Measurements from ENCODE around the gene TMEM174.
A peak's percentile ranks its signal among the peaks of the same experiment; 100 is the strongest.

The TMEM174 gene

GRCh38 chr5:73172951-73173350 lies at the start of gene TMEM174:
Gene TMEM174, plus strand, starts transcription at chr5:73173193. Its CDS starts 51 bp downstream, at chr5:73173244.
- no peak for DNase-seq

GRCh38 chr5:73125289-73125688 lies 47.7 kb upstream of the TMEM174 start:
- no peak for DNase-seq

GRCh38 chr5:73126381-73126780 lies 46.6 kb upstream of the TMEM174 start:
- no peak for DNase-seq

GRCh38 chr5:73126957-73127356 lies 46.0 kb upstream of the TMEM174 start:
- DNase-seq: no peak

GRCh38 chr5:73129143-73129542 lies 43.9 kb upstream of the TMEM174 start:
- no peak for DNase-seq

GRCh38 chr5:73130811-73131210 lies 42.2 kb upstream of the TMEM174 start:
- no peak for DNase-seq

- DNase-seq: no peak
Observed at GRCh38 chr5:73131711-73132425, 41.1 kb upstream of the TMEM174 start.

GRCh38 chr5:73132759-73133158 lies 40.2 kb upstream of the TMEM174 start:
- DNase-seq: no peak

GRCh38 chr5:73135021-73135420 lies 38.0 kb upstream of the TMEM174 start:
- DNase-seq: no peak

GRCh38 chr5:73135429-73136054 lies 37.5 kb upstream of the TMEM174 start:
- peak in 1 of 2 experiments; percentile 3 for DNase-seq

- DNase-seq: no peak
Observed at GRCh38 chr5:73136055-73136562, 36.9 kb upstream of the TMEM174 start.

GRCh38 chr5:73137563-73138530 lies 35.1 kb upstream of the TMEM174 start:
- DNase-seq: no peak

GRCh38 chr5:73139485-73139884 lies 33.5 kb upstream of the TMEM174 start:
- DNase-seq: no peak

- DNase-seq: no peak
Observed at GRCh38 chr5:73140801-73141200, 32.2 kb upstream of the TMEM174 start.

- DNase-seq: no peak
Observed at GRCh38 chr5:73142035-73142434, 31.0 kb upstream of the TMEM174 start.

GRCh38 chr5:73143716-73144115 lies 29.3 kb upstream of the TMEM174 start:
- no peak for DNase-seq

- DNase-seq: no peak
Observed at GRCh38 chr5:73149540-73149939, 23.5 kb upstream of the TMEM174 start.

- no peak for DNase-seq
Observed at GRCh38 chr5:73150876-73151275, 22.1 kb upstream of the TMEM174 start.

- DNase-seq: no peak
Observed at GRCh38 chr5:73151766-73152410, 21.1 kb upstream of the TMEM174 start.

GRCh38 chr5:73152411-73153388 lies 20.3 kb upstream of the TMEM174 start:
- DNase-seq: no peak

- no peak for DNase-seq
Observed at GRCh38 chr5:73153513-73153912, 19.5 kb upstream of the TMEM174 start.

Data from AML-193 (cell line).